GM21423 (cell line): ENCODE results near the gene CLDN22.
A peak's percentile ranks its signal among the peaks of the same experiment; 100 is the strongest.

Experiments
- ATAC-seq: cut with Tn5 transposase; IDR thresholded peaks from one replicate; pipeline ENCODE4 v1.9.1; 2021; ENCODE audit warnings: mild to moderate bottlenecking, moderate library complexity; ENCODE audit not compliant: unreplicated experiment

CLDN22 gene

GRCh38 chr4:183323295-183323694 lies 3.2 kb upstream of the CLDN22 start:
- ATAC-seq, result no peak

- no peak for ATAC-seq
Observed at GRCh38 chr4:183322326-183322725, 2.2 kb upstream of the CLDN22 start, which contains the start of gene CLDN24. TSS of gene CLDN24 (minus strand) at chr4:183322426. CDS start at chr4:183322426, 0 bp downstream.

- ATAC-seq, result no peak
Observed at GRCh38 chr4:183321516-183321915, 1.4 kb upstream of the CLDN22 start.

- ATAC-seq, result peak; percentile 74
Observed at GRCh38 chr4:183321079-183321478, 1.0 kb upstream of the CLDN22 start.

- ATAC-seq, result no peak
Observed at GRCh38 chr4:183318656-183319055, 1.4 kb downstream of the CLDN22 start.

- ATAC-seq, result no peak
Observed at GRCh38 chr4:183314806-183315205, 5.3 kb downstream of the CLDN22 start.

GRCh38 chr4:183314336-183314735 lies 5.7 kb downstream of the CLDN22 start:
- no peak for ATAC-seq

GRCh38 chr4:183312841-183313240 lies 7.2 kb downstream of the CLDN22 start:
- no peak for ATAC-seq

GRCh38 chr4:183306811-183307210 lies 13.3 kb downstream of the CLDN22 start:
- ATAC-seq, result no peak

GRCh38 chr4:183304538-183304937 lies 15.5 kb downstream of the CLDN22 start:
- ATAC-seq, result no peak

- ATAC-seq, result peak; percentile 50
Observed at GRCh38 chr4:183304067-183304466, 16.0 kb downstream of the CLDN22 start.

GRCh38 chr4:183303301-183303700 lies 16.8 kb downstream of the CLDN22 start:
- no peak for ATAC-seq

GRCh38 chr4:183300655-183301054 lies 19.4 kb downstream of the CLDN22 start:
- ATAC-seq, result no peak

GRCh38 chr4:183300070-183300469 lies 20.0 kb downstream of the CLDN22 start:
- ATAC-seq, result no peak

- ATAC-seq, result no peak
Observed at GRCh38 chr4:183299464-183299863, 20.6 kb downstream of the CLDN22 start.

- ATAC-seq, result peak; percentile 77
Observed at GRCh38 chr4:183297675-183298074, 22.4 kb downstream of the CLDN22 start.

- ATAC-seq, result no peak
Observed at GRCh38 chr4:183295711-183296110, 24.4 kb downstream of the CLDN22 start.

GRCh38 chr4:183291070-183291469 lies 29.0 kb downstream of the CLDN22 start:
- ATAC-seq, result no peak

- ATAC-seq, result no peak
Observed at GRCh38 chr4:183289688-183290087, 30.4 kb downstream of the CLDN22 start.

GRCh38 chr4:183288955-183289354 lies 31.1 kb downstream of the CLDN22 start:
- ATAC-seq, result no peak

- peak; percentile 81 for ATAC-seq
Observed at GRCh38 chr4:183287677-183288076, 32.4 kb downstream of the CLDN22 start.

GRCh38 chr4:183287309-183287659 lies 32.8 kb downstream of the CLDN22 start:
- ATAC-seq, result peak; percentile 83

- ATAC-seq, result peak; percentile 22
Observed at GRCh38 chr4:183286590-183287308, 33.3 kb downstream of the CLDN22 start.
